Renal pelvis (tissue), 12 donors: Measurements from ENCODE around the gene SPDYE2B. TPM values are rescaled to one million over a fixed set of nuclear protein-coding genes. Genes with fewer than 3 reads are reported as not detected.
"Not testable (repeated sequence)": the region's sequence is repeated elsewhere in the genome, so short reads cannot be mapped to it uniquely, and the experiment has no call there.

Experiments used
- DNase-seq: peaks from one replicate; pipeline ENCODE4 v3.0.0-alpha.2; 2013
- long read RNA-seq, 16 experiments: transcript quantifications; one replicate each; lab custom pipeline, GENCODE V29; 2026
- polyA plus RNA-seq, 3 donors: library from polyadenylated mRNA; unstranded; fragments of 120-200 nt; gene quantifications; one replicate each; pipeline ENCODE4 v1.2.1, GENCODE V29; 2013; ENCODE audit not compliant: insufficient read length in 3 of 3

The SPDYE2B gene, protein sequence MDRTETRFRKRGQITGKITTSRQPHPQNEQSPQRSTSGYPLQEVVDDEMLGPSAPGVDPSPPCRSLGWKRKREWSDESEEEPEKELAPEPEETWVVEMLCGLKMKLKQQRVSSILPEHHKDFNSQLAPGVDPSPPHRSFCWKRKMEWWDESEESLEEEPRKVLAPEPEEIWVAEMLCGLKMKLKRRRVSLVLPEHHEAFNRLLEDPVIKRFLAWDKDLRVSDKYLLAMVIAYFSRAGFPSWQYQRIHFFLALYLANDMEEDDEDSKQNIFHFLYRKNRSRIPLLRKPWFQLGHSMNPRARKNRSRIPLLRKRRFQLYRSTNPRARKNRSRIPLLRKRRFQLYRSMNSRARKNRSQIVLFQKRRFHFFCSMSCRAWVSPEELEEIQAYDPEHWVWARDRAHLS
- 1 to 10 TPM in 2 of 3 donors, under 1 TPM in 1; 0.60 to 5.0 (median 3.3) TPM for polyA plus RNA-seq
- long read RNA-seq, donor 1: 0 reads
- long read RNA-seq, donor 2: 0 reads
- long read RNA-seq, donor 3: 0 reads
- long read RNA-seq, donor 4: 0 reads
- long read RNA-seq, donor 5: 0 reads
- long read RNA-seq, donor 6: 0 reads
- long read RNA-seq, donor 7: 0 reads
- long read RNA-seq, donor 8: 0 reads
- long read RNA-seq, donor 9: 0 reads
- long read RNA-seq, donor 10, partial matches to known transcripts: 16 of 16 reads
- long read RNA-seq, donor 10, other reads (novel, unspliced or antisense): 0 of 16 reads
- long read RNA-seq, donor 11: 0 reads
- long read RNA-seq, donor 12: 0 reads
- long read RNA-seq, donor 13: 0 reads
- long read RNA-seq, donor 14: 0 reads
- long read RNA-seq, donor 15: 0 reads
- long read RNA-seq, donor 16: 0 reads

DNA sequence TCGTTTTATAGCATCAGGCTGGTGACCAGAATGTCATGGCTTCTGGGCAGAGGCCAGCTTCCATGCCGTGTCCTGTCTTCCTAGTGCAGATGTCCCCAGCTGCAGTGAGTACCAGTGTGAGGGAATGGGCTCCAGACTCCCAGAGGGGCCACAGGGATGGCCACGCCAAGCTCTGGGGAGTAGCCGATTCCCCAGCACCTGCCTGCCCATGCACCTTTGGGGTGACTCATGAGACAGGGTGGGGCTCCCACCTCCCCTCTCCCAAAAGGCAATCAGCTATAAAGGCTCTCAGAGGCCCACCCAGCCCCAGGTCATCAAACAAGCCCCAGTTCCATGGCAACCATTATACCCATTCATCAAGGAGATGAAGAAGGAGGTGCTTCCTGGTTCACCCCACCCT is at the start of gene SPDYE2B:
Gene SPDYE2B (plus strand): TSS at position 396 of the 400 bp plus-strand sequence. CDS start 2,030 bp downstream, outside the sequence.
- DNase-seq: not testable (repeated sequence)

DNA sequence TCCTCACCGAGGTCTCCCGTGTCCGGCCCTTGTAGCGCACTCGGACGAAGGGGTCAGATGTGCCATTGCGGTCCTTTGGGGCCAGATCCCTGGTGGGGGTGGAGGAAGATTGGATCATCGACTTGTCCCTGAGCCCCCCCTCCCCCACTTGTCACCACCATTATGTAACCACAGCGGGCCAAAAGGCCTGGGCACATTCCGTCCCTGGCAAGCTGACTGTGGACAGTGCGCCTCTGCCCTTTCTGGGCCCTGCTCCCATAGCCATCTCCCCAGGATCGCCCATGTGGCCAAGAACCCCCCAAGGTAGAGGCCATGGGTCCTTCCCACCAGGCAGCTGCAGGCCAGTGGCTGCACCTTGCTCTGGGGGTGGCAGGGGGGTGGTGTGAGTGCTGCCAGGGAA is 47.8 kb upstream of the SPDYE2B start:
- DNase-seq: not testable (repeated sequence)

DNA sequence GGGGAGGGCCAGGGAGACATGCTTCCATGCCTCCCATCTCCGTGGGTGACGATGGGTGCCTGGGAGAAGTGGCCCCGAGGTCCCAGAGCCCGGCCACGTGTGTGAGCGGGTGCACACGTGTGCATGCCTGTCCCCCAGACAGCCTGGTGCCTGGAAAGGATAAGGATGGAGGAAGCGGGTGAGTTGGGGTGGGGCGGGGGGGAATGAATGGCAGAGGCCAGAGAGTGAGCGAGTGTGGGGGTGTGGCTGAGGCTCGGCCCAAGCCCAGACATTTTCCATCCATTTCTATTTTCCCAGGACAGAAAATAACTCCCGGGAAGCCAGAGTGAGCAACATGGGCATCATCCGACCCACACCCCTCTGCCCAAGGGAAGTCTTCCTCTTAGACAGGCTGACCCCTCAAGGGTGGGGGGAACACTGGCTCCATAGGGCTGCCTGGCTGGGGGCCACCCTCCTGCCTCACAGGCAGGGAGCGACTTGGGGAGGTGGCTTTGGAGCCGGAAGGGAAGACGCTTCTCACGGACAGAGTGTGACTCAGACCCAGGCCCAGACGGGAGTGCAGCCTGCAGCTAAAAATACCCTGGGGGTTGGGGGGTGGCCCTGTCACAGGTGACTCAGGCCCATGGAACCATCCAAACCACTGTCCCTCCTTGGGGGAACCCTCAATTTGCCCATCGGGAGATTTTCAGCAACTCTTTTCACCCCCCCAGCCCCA is 45.5 kb upstream of the SPDYE2B start:
- not testable (repeated sequence) for DNase-seq

DNA sequence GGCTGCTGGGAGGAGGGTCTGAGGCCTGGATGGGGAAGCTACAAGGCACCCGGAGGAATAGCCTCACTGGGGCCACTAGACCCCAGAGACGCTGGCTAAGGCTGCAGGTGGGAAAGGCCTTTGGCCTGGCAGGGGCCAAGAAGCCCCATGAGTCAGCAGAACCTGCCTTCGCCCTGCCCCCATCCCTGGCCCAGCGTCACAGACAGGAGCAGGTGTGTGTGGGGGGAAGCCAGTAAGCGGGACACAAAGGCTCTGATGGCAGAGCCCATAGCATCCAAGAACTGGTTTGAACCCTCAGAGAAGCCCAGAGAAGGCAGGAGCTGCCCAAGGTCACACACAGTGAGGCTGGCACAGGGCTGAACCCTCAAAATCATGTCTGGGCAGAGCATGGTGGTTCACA is 43.3 kb upstream of the SPDYE2B start:
- DNase-seq: not testable (repeated sequence)

DNA sequence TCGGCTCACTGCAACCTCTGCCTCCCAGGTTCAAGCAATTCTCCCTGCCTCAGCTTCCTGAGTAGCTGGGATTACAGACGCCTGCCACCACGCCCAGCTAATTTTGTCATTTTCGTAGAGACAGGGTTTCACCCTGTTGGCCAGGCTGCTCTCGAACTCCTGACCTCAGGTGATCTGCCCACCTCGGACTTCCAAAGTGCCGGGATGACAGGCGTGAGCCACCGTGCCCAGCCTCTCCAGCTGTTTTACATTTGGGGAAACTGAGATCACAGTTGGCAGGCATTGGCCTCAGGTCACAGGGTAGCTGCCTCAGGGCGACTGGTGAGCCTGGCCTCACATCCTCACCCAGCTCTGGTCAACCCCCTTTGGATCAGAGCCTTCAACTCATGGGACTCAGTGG is 40.4 kb upstream of the SPDYE2B start:
- DNase-seq: not testable (repeated sequence)

DNA sequence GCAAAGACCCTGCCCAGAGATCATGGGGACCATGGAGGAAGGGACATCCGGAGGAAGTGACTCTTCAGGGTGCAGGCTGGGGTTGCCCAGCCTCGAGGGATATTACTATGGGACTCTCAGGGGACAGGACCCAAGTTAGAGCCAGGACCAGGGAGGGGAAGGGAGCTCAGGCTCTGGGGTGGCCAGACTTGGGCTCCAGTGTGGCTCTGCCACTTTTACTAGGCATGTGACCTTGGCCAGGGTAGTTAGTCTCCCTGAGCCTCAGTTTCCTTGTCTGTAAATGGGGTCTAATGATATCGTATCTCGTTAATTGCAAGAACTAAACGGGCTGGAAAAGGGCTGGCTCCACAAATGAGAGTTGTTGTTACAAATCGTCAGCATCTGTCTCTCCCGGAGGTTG is 39.7 kb upstream of the SPDYE2B start:
- DNase-seq: not testable (repeated sequence)

DNA sequence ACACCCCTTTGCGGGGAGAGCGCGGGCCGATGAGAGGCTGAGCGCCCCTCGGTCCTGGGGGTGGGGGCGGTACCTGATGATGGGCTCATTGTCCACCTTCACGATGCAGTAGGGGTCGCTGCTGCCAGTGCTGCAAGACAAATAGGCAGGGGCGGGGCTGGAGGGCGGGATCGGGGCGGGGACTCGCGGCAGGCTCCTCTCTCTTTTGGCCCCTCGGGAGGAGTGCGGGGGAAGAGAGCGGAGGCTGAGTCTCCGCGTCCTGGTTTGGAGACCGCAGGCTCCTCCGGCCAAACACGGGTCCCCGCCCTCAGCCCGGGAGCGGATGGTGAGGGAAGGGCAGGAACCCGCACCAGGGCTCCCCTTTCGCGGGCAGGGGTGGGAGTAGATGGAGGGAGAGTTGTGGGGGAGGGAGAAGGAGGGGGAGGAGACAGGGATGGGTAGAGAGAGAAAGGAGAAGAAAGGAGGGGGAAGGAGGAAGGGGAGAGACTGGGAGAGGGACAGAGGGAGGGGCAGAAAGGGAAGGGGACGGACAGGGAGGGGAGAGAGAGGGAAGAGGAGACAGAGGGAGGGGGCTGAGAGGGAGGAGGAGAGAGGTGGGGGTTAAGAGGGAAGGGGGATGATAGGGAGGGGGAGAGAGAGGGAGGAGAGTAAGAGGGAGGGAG is 39.0 kb upstream of the SPDYE2B start:
- not testable (repeated sequence) for DNase-seq

DNA sequence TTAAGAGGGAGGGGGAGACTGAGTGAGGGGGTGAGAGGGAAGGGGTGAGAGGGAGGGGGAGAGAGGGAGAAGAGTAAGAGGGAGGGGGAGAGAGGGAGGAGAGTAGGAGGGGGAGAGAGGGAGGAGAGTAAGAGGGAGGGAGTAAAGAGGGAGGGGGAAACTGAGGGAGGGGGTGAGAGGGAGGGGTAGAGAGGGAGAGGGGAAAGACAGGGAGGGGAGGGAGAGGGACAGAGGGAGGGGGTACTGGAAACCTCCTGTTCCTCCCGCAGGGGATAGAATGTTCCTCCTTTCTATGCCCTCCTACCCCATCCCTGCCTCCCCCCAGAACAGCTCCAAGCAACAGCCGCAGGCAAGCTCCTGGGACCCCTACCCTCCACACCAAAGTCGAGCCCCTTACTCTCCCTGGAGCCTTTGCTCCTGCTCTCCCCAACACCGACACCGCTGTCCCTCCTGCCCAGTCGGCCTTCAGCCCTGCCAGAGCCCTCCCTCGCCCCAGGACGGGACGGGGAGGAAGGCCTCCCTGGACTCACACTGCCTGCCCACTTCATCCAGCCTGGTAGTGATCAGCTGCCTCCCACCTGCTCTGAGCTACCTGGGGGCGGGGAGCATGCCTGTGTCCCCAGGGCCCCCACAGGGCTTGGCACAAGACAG is 38.3 kb upstream of the SPDYE2B start:
- peak; percentile 9 for DNase-seq

DNA sequence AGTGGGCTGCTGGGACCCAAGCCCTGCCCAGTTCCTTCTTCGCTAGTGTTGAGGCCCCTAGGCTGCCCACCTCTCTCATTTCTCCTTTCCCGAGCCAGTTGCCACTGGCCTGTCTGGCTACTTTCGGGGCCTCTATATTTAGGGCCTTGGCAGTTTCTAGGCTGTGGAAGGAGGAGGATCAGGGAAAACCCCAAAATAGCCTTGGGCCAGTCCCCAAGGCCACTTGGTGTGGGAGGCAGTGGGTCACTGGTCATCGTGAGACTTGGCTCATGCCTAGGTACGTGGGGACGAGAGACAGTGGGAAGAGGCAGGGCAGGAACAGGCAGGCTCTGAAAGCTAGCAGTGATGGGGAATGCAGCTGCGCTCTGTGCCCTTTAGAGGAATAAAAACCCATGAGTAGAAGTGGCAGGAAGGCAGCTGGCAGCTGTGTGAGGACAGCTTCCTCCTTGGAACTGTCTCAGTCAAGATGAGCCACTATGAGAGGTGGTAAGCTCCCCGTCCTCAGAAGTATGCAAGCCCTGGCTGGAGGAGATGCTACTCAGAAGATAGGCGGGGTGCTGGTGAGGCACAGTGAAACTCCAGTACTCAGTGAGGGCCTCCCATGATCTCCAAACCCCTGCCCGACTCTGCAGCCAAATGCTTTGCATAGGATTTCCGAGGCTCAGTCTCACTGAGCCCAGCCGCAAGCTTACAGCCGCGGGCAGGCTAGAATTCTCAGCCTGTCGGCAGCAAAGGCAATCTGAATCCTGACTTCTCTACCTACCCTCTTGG is 36.4 kb upstream of the SPDYE2B start:
- not testable (repeated sequence) for DNase-seq

DNA sequence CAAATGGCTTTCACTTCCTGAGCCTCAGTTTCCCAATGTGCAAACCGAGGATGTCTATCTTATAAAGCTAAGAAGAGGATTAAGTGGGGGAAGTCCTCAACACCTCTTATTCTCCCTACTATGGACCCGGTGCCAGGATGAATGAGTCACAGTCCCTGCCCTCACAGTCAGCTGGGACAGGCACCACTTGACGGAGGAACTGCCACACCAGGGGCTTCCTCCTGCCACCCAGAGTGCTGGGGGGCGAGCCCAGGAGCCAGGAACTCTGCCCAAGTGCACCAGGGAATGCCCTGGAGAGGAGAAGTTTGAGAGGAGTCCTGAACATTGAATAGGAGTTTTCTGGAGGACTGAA is 35.8 kb upstream of the SPDYE2B start:
- not testable (repeated sequence) for DNase-seq

DNA sequence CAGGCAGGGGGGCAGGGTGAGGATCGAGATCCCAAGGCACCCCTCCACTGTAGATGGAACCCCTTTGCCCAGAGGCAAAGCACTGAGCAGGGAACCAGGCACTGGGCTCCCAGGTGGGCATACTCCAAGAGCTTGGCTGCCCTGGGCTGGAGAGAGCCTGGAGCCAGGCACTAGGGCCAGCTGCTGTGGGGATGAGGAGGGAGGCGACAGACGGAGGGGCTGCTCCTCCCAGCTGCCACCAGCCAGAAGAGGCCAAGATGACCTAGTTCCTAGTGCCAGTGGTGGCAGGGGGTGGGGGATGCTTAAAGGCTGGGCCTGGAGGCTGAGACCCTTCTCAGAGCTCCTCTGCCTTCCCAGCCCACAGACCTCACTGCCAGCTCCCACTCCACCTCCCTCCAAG is 35.2 kb upstream of the SPDYE2B start:
- not testable (repeated sequence) for DNase-seq

DNA sequence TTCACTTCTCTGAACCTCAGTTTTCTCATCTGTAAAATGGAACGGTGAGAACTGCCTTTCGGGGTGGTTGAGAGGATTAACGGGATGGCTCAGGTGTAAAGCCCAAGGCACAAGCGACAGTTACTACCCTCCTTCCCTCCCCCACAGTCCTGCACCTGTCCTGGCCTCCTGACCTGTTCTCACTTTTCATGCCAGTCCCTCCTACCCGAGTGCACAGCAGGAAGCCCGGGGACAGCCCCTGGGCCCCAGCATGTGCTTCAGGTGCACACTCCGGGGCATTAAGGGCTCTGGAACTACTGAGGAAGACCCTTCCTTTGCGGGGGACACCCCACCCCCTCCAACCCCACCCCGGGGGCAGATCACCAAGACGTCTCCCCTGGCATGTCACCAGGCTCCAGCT is 34.2 kb upstream of the SPDYE2B start:
- not testable (repeated sequence) for DNase-seq

DNA sequence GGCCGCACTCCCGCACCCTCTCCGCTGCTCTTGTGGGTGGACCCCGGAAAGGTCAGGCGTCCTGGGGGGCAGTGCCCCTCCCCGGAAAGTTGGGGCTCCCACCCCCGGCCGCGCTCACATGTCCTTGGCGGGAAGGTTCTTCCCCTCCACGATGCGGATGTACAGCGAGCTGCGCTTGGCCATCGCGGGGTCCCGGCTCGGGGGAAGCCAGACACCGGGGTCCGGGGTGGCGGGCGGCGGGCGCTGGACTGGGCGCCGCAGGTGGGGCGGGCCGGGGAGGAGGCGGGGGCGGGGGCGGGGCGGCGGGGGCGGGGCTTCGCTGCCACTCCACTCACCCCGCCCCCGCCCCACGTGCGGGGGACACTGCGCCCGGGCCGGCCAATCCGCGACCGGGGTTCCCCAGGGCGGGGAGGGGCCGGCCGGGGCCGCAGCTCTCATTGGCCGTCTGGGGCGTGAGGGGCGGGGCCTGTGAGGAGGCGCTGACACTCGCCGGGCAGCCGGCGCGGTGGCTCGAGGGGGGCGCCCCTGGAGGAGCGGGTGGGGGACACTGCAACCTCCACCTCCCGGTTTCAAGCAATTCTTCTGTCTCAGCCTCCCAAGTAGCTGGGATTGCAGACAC is 33.5 kb upstream of the SPDYE2B start, which contains the start of gene RASA4:
Gene RASA4 (minus strand): TSS at position 250 of the 619 bp plus-strand sequence. CDS start 67 bp downstream, at position 183.
- peak; percentile 9 for DNase-seq

DNA sequence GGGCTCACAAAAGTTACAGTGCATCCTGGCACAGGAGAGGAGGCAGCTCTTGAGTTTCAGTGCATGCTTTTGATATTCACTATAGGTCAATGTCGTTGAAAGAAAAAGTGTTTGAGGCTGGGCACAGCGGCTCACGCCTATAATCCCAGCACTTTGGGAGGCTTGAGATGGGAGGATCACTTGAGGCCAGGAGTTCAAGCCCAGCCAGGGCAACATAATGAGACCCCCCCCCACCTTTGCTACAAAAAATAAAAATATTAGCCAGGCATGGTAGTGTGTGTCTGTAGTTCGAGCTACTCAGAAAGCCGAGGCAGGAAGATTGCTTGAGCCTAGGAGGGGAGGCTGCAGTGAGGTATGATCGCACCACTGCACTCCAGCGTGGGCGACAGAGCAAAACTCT is 32.0 kb upstream of the SPDYE2B start:
- not testable (repeated sequence) for DNase-seq

DNA sequence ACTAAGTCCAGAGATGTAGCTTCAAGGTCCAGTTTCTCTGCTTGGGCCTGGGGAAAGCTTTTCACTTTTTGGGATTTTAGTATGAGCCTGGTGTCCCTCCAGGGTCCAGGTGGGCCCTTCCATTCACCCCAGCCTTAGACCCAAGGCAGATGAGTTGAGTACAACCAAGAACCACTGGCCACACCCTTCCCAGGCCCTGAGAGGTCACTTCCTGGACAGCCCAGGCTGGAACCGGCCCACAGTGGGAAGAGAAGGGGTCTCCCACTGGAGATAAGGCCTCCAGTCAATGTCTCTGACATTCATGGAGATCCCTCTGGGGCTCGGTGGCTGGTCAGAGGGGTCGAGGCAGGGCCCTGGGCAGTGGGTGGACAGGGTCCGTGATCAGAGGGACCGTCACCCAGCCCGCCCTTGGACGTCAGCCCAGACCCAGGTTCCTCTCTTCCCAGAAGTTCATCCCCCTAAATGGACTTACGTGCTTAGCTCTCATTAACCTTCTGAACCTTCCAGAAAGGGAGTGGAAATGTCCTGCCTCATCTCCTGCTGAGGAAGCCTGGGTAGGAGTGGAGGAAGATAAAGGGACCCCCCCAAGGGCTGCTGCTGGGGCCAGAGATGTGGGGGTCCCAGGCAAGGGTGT is 22.7 kb upstream of the SPDYE2B start:
- not testable (repeated sequence) for DNase-seq

DNA sequence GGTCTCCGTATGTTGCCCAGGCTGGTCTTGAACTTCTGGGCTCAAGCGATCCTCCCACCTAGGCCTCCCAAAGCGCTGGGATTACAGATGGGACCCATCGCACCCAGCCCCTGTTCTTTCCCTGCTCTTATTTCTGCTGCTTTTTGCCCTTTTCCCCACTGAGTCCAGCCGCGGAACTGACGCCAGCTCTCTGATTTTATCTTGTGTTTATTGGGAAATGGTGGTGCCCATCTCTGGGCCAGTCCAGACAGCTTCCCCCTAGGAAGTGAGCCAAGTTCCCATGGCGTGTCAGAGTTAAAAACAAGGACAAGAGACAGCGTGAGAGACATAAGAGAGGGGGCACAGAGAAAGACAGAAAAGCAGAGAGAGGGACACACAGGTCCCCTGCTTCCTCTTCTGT is 19.5 kb upstream of the SPDYE2B start:
- DNase-seq: not testable (repeated sequence)

DNA sequence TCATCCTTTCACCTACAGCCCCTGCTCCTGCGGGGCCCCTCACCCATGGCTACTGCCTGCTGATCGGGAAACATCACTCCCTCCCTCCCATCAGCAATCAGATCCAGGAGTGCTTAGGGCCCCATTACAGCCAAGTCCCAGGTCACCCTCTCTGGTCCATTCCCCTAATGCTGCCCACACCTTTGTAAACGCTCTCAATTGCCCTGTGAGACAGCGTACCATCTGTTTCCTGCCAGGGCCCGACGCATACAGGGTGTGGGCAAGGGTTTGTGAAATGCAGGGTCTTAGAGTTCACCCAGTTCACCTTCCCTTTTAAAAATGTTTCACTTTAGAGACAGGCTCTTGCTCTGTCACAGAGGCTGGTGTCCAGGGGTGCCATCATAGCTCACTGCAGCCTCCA is 15.8 kb upstream of the SPDYE2B start:
- DNase-seq: not testable (repeated sequence)

DNA sequence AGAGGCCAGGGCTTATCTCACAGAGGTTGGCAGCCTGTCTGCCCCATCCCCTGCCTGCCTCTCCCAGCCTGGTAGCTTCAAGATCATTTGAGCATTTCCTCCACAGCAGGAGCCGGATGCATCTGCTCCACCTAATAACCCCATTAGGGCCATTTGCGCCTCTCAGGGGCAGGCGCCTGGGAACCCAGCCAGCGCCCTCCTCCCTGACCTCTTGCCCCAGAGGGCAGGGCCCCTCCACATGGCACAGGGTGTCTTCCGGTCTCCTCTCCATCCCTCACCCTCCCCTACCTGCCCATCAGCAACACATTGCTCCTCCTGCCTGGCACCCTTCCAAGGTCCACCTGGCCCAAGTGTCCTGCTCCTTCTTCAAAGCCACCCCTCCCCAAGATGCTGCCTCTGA is 14.8 kb upstream of the SPDYE2B start:
- not testable (repeated sequence) for DNase-seq

DNA sequence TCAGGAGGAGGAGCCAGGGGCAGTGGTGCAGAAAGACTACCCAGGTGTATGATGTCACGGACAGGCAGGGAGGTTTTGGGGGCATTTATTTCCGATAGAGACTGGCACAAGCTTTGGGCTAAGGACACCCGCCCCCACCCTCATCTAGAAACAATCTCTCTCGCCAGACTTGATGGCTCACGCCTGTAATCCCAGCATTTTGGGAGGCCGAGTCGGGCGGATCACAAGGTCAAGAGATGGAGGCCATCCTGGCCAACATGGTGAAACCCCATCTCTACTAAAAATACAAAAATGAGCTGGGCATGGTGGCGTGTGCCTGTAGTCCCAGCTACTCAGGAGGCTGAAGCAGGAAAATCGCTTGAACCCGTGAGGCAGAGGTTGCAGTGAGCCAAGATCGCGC is 13.2 kb upstream of the SPDYE2B start:
- DNase-seq: not testable (repeated sequence)
